Loucy (cell line): ENCODE measurements around the gene BGN.

Experiments
- EZH2phosphoT487 ChIP-seq: fragments of 200-600 bp; IDR thresholded peaks from 2 replicates; pipeline ENCODE4 v1.6.1; 2018; ENCODE audit warnings: antibody characterized with exemption, mild to moderate bottlenecking, moderate library complexity, borderline replicate concordance
- TF ChIP-seq, protein P1 (sequence below): fragments of 200-600 bp; sonication (generic); conservative IDR thresholded peaks from 2 replicates; pipeline ENCODE4 v1.5.1; 2014; ENCODE audit warnings: mild to moderate bottlenecking, antibody characterized with exemption, low read length

DNA sequence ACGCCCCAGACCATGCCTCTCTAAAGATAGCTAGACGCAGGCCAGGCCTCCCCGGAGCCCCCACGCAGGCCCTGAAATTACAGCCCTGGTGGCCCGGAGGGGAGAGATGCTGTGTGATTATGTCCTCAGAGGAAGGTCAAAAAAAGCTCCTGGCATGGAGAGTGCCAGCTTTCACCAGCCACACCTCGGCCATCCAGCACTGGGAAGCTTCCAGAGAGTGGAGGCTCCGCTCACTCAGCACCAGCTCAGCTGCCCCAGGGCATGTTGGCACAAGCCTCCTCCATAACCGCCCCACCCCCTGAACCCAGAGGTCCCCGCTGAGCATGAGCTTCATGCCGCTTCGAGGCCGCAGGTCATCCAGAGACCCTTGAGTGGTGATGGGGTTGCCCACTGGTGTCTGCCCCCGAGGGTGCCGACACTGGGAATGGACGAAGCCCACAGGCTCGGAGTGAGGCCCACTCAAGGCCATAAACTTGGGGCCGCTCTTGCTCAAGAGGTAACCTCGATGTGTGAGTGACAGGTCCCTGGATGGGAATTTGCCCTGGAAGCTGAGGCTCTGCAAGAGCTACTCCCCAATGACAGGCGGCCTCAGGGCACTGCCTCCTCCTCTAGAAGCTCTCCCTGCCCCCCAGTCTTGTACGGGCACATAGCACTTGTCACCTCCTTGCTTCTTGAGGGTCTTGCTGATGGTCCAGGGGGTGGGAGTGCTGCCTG, 4.4 kb upstream of the BGN start:
- TF ChIP-seq, protein P1, sequence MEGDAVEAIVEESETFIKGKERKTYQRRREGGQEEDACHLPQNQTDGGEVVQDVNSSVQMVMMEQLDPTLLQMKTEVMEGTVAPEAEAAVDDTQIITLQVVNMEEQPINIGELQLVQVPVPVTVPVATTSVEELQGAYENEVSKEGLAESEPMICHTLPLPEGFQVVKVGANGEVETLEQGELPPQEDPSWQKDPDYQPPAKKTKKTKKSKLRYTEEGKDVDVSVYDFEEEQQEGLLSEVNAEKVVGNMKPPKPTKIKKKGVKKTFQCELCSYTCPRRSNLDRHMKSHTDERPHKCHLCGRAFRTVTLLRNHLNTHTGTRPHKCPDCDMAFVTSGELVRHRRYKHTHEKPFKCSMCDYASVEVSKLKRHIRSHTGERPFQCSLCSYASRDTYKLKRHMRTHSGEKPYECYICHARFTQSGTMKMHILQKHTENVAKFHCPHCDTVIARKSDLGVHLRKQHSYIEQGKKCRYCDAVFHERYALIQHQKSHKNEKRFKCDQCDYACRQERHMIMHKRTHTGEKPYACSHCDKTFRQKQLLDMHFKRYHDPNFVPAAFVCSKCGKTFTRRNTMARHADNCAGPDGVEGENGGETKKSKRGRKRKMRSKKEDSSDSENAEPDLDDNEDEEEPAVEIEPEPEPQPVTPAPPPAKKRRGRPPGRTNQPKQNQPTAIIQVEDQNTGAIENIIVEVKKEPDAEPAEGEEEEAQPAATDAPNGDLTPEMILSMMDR, result no peak
- no peak for TF ChIP-seq EZH2phosphoT487
